ENCODE results near the gene OR4F15.
A peak's percentile ranks its signal among the peaks of the same experiment; 100 is the strongest.
"Not testable (repeated sequence)": the region's sequence is repeated elsewhere in the genome, so short reads cannot be mapped to it uniquely, and the experiment has no call there.

OR4F15 gene, protein sequence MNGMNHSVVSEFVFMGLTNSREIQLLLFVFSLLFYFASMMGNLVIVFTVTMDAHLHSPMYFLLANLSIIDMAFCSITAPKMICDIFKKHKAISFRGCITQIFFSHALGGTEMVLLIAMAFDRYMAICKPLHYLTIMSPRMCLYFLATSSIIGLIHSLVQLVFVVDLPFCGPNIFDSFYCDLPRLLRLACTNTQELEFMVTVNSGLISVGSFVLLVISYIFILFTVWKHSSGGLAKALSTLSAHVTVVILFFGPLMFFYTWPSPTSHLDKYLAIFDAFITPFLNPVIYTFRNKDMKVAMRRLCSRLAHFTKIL

DNA sequence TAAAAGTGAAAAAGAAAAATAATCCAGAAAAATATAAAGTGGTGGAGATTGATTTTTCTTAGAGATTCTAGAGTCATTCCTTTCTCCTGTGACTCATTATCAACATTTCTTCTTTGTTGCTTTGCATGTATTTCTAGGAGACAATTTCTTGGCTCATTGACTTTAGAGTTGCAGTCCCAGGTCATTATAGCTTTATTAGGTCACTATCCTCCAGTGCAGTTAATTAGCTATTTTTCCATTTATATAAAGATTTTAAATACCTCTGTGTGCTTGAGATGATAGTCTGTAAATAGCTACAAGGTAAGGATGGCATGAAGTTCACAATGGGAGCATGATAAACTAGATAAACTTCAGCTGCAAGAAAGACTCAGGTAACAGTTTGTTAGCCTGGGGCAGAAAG is at the start of gene OR4F15:
TSS of gene OR4F15 (plus strand) at position 301 of the 400 bp plus-strand sequence. CDS start 5,985 bp downstream, outside the sequence.
- TF ChIP-seq, protein P1, sequence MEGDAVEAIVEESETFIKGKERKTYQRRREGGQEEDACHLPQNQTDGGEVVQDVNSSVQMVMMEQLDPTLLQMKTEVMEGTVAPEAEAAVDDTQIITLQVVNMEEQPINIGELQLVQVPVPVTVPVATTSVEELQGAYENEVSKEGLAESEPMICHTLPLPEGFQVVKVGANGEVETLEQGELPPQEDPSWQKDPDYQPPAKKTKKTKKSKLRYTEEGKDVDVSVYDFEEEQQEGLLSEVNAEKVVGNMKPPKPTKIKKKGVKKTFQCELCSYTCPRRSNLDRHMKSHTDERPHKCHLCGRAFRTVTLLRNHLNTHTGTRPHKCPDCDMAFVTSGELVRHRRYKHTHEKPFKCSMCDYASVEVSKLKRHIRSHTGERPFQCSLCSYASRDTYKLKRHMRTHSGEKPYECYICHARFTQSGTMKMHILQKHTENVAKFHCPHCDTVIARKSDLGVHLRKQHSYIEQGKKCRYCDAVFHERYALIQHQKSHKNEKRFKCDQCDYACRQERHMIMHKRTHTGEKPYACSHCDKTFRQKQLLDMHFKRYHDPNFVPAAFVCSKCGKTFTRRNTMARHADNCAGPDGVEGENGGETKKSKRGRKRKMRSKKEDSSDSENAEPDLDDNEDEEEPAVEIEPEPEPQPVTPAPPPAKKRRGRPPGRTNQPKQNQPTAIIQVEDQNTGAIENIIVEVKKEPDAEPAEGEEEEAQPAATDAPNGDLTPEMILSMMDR (IDR thresholded peaks at IDR 0.05; ENCODE audit: insufficient read depth, low read depth, low read length, missing control alignments): no peak
- no peak within 1 kb of the TSS for H3K4me3 ChIP-seq (ENCODE audit: low read length)
- no peak for DNase-seq (ENCODE audit: low read depth)

DNA sequence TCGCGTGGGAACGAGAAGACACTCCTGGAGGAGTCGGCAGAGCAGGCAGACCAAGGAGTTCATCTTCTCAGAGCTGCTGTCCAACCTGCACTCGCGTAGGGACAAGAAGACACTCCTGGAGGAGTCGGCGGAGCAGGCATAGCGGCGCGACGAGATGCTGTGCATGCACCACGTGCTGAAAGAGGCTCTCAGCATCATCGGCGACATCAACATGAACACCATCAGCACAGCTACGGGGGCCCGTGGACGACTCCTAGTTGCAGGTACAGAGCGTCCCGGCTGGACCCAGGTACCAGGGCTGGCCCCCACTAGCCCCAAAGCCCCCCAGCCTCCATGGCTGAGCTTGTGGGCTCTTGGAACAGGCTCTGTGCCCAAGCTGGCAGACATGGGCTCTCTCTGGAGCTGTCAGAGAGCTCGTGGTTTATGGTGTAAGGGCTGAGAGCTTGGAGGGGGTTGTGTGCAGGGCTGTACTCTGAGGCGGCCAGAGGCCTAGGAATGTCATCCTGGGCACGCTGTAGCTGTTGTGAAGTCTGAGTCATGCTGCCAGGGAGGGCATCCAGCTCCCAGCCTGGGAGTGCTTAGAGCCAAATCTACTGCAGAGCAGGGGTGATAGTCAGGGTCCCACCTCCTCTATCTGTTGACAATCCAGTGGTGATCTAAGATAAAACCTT is 47.2 kb upstream of the OR4F15 start:
- H3K4me3 ChIP-seq (ENCODE audit: low read length); DNase-seq (ENCODE audit: low read depth): not testable (repeated sequence)

DNA sequence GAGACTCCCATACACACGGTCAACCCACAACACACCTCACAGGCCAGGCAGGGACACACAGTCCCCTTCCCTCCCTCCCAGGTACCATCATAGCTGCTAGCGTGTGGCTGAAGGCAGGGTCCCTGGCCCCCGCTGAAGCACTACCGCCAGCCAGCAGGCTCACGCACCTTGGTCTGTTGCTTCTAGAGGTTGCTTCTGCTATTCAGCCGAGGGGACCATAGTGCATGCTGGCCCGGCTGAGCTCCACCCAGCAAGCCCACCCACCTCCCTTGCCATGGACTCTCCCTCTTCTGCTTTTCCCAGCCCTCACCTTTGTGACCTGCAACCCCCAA is 46.7 kb upstream of the OR4F15 start:
- H3K4me3 ChIP-seq (ENCODE audit: low read length); DNase-seq (ENCODE audit: low read depth): not testable (repeated sequence)

DNA sequence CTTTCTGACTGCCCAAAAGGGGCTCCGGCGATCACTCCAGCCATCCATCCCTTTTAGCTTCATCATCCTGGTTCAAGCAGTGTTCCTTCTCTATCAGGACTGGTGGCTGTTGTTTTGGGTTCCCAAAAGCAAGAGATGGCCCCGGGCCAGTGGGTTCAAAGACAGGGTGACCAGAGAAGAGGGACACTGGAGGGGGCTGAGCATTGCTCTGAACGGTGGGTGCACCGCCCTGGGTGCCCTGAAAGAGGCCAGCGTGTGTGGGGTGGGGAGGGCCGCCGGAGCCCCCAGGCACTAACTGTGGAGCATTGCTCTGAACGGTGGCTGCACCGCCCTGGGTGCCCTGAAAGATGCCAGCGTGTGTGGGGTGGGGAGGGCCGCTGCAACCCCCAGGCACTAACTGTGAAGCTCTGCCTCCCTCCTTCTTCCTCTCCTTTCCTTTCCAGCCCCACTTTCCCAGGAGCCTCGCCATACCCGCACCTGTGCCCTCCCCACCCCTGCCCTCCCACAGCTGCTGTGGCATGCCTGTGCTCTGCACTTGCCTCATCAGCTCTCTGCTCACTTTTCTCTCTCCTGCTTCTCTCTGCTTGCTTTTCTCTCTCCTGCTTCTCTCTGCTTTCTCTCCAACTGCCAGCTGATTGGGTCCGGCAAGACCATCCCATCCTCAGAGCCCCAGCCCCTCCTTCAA is 46.1 kb upstream of the OR4F15 start:
- no peak for DNase-seq (ENCODE audit: low read depth)
- no peak overlapping the region for H3K4me3 ChIP-seq (ENCODE audit: low read length)
- TF ChIP-seq, protein P1 (IDR thresholded peaks at IDR 0.05; ENCODE audit: insufficient read depth, low read depth, low read length, missing control alignments): no peak

DNA sequence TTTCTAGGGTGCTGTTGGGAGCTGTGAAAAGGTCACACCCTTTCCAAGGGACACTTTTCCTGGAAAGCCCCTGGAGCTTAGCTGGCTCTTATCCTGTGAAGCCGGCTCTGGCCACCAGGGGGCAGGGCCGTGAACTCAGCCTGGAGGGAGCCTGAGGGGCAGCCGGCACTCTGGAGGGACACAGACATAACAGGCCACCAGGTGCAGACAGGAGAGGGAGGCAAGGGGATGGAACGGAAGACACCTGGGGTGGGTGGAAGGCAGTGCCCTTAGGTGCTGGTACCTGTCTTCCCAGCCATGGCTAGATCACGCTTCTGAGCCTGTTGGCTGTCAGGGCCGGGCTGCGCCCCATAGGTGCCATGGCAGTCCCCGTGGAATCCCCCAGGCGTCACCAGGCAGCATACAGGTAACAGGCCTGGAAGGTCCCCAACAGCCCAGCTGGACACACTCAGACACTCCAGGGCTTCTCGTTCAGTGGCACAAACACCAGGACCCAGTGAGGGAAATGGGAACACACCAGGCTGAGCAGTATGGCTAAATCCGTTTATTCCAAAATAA is 44.8 kb upstream of the OR4F15 start:
- not testable (repeated sequence) for DNase-seq (ENCODE audit: low read depth); H3K4me3 ChIP-seq (ENCODE audit: low read length)

DNA sequence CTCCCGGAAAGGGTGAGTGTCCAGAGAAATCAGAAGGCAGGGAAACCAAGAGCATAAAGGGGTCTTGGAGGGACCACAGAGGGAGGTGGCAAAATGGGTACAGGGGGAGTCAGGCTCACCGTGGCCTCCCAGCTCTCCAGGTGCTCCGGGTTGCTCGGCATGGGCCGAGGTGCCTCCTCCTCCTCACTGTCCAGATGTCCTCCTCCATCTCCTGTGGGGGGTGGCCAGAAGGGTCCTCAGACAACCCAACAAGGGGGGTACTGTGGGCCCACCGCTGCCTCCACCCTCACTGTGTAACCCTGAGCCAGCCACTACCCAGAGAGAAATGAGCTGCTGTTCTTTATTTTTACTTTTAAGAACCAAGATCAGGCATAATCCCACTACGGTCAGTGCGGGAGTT is 39.1 kb upstream of the OR4F15 start:
- TF ChIP-seq, protein P1 (IDR thresholded peaks at IDR 0.05; ENCODE audit: insufficient read depth, low read depth, low read length, missing control alignments): no peak
- DNase-seq (ENCODE audit: low read depth): no peak
- H3K4me3 ChIP-seq (ENCODE audit: low read length): no peak overlapping the region

DNA sequence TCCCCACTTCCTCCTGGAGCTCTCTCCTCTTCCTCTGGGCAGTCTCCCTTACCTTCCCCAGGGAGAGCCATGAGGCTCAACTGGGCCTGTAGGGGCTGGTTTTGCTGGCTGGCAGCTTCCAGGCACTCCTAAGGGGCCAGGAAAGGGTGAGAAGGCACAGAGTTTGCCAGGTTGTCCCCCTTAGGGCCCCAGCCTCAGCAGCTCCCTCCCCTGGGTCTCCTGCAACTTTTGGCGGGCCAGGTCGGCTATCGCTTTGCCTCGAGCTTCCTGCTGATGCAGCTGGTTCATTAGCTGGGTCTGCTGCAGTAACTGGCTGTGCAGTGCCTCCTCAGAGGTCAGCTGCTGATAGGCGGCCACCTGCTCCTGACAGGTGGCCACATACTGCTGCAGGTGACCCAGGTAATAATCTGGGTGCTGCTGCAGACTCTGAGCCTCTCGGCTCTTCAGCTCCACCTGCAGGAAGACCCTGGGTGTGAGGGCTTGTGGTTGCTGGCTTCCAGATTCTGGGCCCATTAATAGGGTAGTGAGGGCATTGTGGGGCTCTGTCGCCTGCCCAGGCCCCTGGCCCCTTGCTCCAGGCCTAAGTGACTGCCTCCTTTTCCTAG is 38.4 kb upstream of the OR4F15 start:
- TF ChIP-seq, protein P1 (IDR thresholded peaks at IDR 0.05; ENCODE audit: insufficient read depth, low read depth, low read length, missing control alignments): peak; percentile 55

DNA sequence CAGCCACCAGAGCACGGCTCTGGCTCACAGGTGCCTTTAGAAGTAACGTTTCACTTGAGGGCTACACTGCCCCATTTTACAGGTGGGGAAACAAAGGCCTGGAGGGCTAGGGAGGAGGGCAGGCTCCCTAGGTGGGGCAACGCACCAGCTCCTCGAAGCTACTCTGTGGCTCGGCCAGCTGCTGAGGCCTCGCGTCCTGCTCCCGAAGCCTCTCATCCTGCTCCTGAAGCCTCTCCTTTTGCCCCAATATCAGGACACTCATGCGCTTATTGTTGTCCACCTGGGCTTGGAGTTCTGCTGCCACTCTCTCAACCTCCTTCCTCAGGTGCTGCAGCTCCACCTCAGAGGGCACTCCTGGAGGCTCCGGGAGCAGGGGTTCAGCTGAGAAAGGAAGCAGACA is 36.9 kb upstream of the OR4F15 start:
- TF ChIP-seq, protein P1 (IDR thresholded peaks at IDR 0.05; ENCODE audit: insufficient read depth, low read depth, low read length, missing control alignments): no peak
- DNase-seq (ENCODE audit: low read depth): no peak
- H3K4me3 ChIP-seq (ENCODE audit: low read length): no peak overlapping the region

More for the DNA sequence above, 38.4 kb upstream of the OR4F15 start:
- H3K4me3 ChIP-seq (ENCODE audit: low read length): no peak overlapping the region
- peak; percentile 25 for DNase-seq (ENCODE audit: low read depth)

DNA sequence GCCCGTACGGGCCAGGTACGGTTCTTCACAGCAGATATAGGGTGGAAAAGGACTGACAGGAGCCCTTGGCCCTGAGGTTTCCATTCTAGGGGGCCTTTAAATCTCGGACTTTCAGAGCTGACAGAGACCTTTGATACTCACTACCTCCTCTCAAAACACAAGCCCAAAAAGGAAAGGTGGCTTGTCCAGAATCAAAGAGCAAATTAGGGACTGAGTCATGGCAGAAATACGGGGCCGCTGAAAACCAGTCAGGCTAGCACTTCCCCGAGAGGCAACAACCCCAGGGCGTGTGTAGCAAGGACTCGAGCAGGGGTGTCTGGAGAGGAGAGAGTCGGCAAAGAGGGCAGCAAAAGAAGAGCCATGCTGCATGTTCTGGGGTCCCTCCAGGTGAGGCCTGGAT is 33.4 kb upstream of the OR4F15 start:
- DNase-seq (ENCODE audit: low read depth); H3K4me3 ChIP-seq (ENCODE audit: low read length): not testable (repeated sequence)

DNA sequence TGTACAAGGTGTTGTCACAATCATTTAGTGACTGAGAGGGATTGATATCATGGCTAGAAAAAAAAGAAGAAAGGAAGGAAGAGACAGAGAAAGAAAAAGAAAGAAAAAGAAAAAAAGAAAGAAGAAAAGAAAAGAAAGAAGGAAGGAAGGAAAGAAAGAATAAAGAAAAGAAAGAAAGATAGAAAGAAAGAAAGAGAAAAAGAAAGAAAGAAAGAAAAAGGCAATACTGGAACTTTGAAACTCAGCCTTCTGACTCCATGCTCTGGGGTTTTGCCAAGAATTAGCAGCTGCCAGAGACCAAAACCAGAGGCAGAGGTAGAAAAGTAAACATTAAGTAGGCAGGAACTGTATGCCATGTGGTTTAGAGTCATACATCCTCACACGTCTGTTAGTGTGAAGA is 31.8 kb upstream of the OR4F15 start:
- DNase-seq (ENCODE audit: low read depth): peak; percentile 30
- not testable (repeated sequence) for H3K4me3 ChIP-seq (ENCODE audit: low read length)

Data from epithelial cell of esophagus (primary cell).